GM12878 (cell line): Measurements from ENCODE around the gene SALL1. TPM values are rescaled to one million over a fixed set of nuclear protein-coding genes. Genes with fewer than 3 reads are reported as not detected.

ENCODE experiments used
- ATAC-seq: fragments of 200-7000 bp; cut with Tn5 transposase; 3 replicates; pipeline ENCODE4 v1.9.1; 2020; ENCODE audit warnings: mild to moderate bottlenecking, moderate library complexity
- BruUV-seq: library from RNA; stranded (reverse); fragments of 400-500 nt; replicated peaks from 2 replicates; lab custom pipeline; 2021; lab: Mats Ljungman, UMichigan
- CTCF ChIA-PET: fragments of 300-600 bp; sonication (Branson Sonifier 250); formaldehyde crosslinking; extraction: SDS; loops from one replicate; lab custom pipeline; 2021; ENCODE audit warnings: inconsistent platforms; lab: Yijun Ruan, JAX
- POLR2A ChIA-PET: fragments of 350-600 bp; formaldehyde crosslinking; extraction: SDS; loops from one replicate; lab custom pipeline; 2021; ENCODE audit warnings: inconsistent platforms; lab: Charles Lee
- RAD21 ChIA-PET: fragments of 300-600 bp; sonication (Branson Sonifier 250); formaldehyde crosslinking; loops from one replicate; lab custom pipeline; 2023; ENCODE audit warnings: antibody characterized with exemption; ENCODE audit not compliant: unreplicated experiment; lab: Charles Lee
- SMC1A ChIA-PET: fragments of 300-600 bp; sonication (Branson Sonifier 250); formaldehyde crosslinking; loops from one replicate; lab custom pipeline; 2023; ENCODE audit not compliant: unreplicated experiment, uncharacterized antibody; lab: Charles Lee
- DNase-seq: peaks from one replicate; pipeline ENCODE4 v3.0.0-alpha.2; 2011; ENCODE audit warnings: low read depth, low spot score
- FAIRE-seq: peaks from 3 replicates; lab custom pipeline; 2011; peaks lifted over from hg19 to GRCh38; lab: Jason Lieb, UNC
- H2AFZ ChIP-seq: 2 replicates; pipeline ENCODE4 v1.6.0; 2011; ENCODE audit warnings: low read depth, low read length, control low read depth; ENCODE audit not compliant: control insufficient read depth
- H3K27ac ChIP-seq: 2 replicates; pipeline ENCODE4 v1.5.1; 2011; ENCODE audit warnings: control low read depth; ENCODE audit not compliant: control insufficient read depth, insufficient read depth
- H3K27me3 ChIP-seq, 2 experiments: replicated peaks in 1 of 2; 2 replicates each; pipeline versions ENCODE4 v1.6.0 to v1.6.1; 2011; ENCODE audit warnings: low read length in 1 of 2; ENCODE audit not compliant: control insufficient read depth in 2 of 2, insufficient read depth in 2 of 2
- H3K36me3 ChIP-seq, 2 experiments: 2 replicates each; pipeline ENCODE4 v1.5.1; 2011; ENCODE audit warnings: low read length in 1 of 2; ENCODE audit not compliant: control insufficient read depth in 2 of 2, insufficient read depth in 2 of 2
- H3K4me1 ChIP-seq: 2 replicates; pipeline ENCODE4 v1.6.1; 2011; ENCODE audit warnings: mild to moderate bottlenecking, low read length, moderate library complexity, mixed read lengths; ENCODE audit not compliant: control insufficient read depth, insufficient read depth
- H3K4me2 ChIP-seq: 2 replicates; pipeline ENCODE4 v1.6.0; 2011; ENCODE audit warnings: control low read depth; ENCODE audit not compliant: control insufficient read depth, insufficient read depth
- H3K4me3 ChIP-seq: fragments of 200-600 bp; sonication (generic); 2 replicates; pipeline ENCODE4 v1.5.1; 2016
- H3K79me2 ChIP-seq: 2 replicates; pipeline ENCODE4 v1.6.0; 2011; ENCODE audit warnings: low read length; ENCODE audit not compliant: control insufficient read depth, insufficient read depth
- H3K9ac ChIP-seq: 2 replicates; pipeline ENCODE4 v1.8.0; 2011; ENCODE audit warnings: low read length, control low read depth, mixed read lengths; ENCODE audit not compliant: control insufficient read depth, insufficient read depth
- H3K9me3 ChIP-seq: replicated peaks from 3 replicates; pipeline ENCODE4 v1.5.1; 2011; ENCODE audit warnings: mild to moderate bottlenecking, low read length; ENCODE audit not compliant: control insufficient read depth, insufficient read depth
- H4K20me1 ChIP-seq: 2 replicates; pipeline ENCODE4 v1.6.0; 2011; ENCODE audit not compliant: control insufficient read depth, insufficient read depth
- EZH2 ChIP-seq: IDR thresholded peaks from 2 replicates; pipeline ENCODE4 v1.6.1; 2012; ENCODE audit warnings: low read depth, mild to moderate bottlenecking, control low read depth, inconsistent platforms, low read length, borderline replicate concordance; ENCODE audit not compliant: control insufficient read depth
- MYC ChIP-seq: IDR thresholded peaks from 2 replicates; pipeline ENCODE4 v1.6.1; 2011; ENCODE audit warnings: mild to moderate bottlenecking, low read length, moderate library complexity, inconsistent platforms; ENCODE audit not compliant: insufficient read depth, insufficient replicate concordance, insufficient read length, severe bottlenecking
- NR2C2 ChIP-seq: IDR thresholded peaks from 2 replicates; pipeline ENCODE4 v1.6.1; 2011; ENCODE audit warnings: borderline replicate concordance, low read depth; ENCODE audit not compliant: control insufficient read depth, insufficient read length
- RELA ChIP-seq: fragments of 450-650 bp; IDR thresholded peaks from 2 replicates; pipeline ENCODE4 v1.8.0; 2014; ENCODE audit warnings: borderline replicate concordance; ENCODE audit not compliant: partially characterized antibody
- REST ChIP-seq: IDR thresholded peaks from 2 replicates; pipeline ENCODE4 v1.6.1; 2012; ENCODE audit warnings: mild to moderate bottlenecking, low read depth, low read length
- TCF12 ChIP-seq: IDR thresholded peaks from 2 replicates; pipeline ENCODE4 v1.6.1; 2011; ENCODE audit warnings: low read depth, mild to moderate bottlenecking, low read length
- USF2 ChIP-seq: IDR thresholded peaks from 2 replicates; pipeline ENCODE4 v1.6.1; 2011; ENCODE audit warnings: low read depth, low read length, improper control_type of control experiment, borderline replicate concordance
- WRNIP1 ChIP-seq: IDR thresholded peaks from 2 replicates; pipeline ENCODE4 v1.6.1; 2011; ENCODE audit warnings: low read depth, low read length, improper control_type of control experiment, borderline replicate concordance
- ZBTB33 ChIP-seq: fragments of 450-650 bp; IDR thresholded peaks from 2 replicates; pipeline ENCODE4 v1.6.1; 2017; ENCODE audit warnings: mild to moderate bottlenecking
- WGBS: methylation state at CpG from one replicate; pipeline ENCODE4 v1.1.6; 2016; ENCODE audit warnings: low lambda C conversion rate; ENCODE audit not compliant: insufficient replicate concordance, insufficient coverage; ENCODE audit errors: missing lambda C conversion rate; 5-methylcytosine and 5-hydroxymethylcytosine counted together
- in situ Hi-C: fragments of 300-500 bp; cut with MboI; formaldehyde crosslinking; loops from 9 replicates; pipeline ENCODE4 v1.14.3; 2018; ENCODE audit warnings: mixed read lengths
- intact Hi-C: fragments of 100-400 bp; cut with micrococcal nuclease; formaldehyde crosslinking; loops from one replicate; pipeline ENCODE4 v1.14.2; 2022; ENCODE audit not compliant: unreplicated experiment
- polyA plus RNA-seq, 11 experiments: library from polyadenylated mRNA; depleted of rRNA in 4 of 11; unstranded in 6 of 11; stranded (reverse) in 5 of 11; fragments of >200 nt; fragmentation: Nextera tagmentation in 4 of 11; fragmentation: Illumina TruSeq in 1 of 11; extraction: Ambion mirVana in 4 of 11; extraction: Trizol in 1 of 11; gene quantifications; 1 replicate in 1 of 11; 2 replicates in 10 of 11; pipeline versions ENCODE4 v1.2.1 to v1.2.3, GENCODE V29; 2011 to 2016; ENCODE audit warnings: inconsistent platforms in 2 of 11, missing spikeins in 2 of 11, low read depth in 1 of 11
- total RNA-seq, 4 experiments: library from RNA; depleted of rRNA in 3 of 4; stranded (reverse); fragments of >200 nt in 3 of 4; fragmentation: Illumina TruSeq in 1 of 4; extraction: Trizol in 1 of 4; gene quantifications; 2 replicates each; pipeline versions ENCODE4 v1.2.1 to v1.2.3, GENCODE V29; 2013 to 2021

The SALL1 gene
- total and polyA plus RNA-seq, 10 of the 15 experiments (the other 5 are each of a cell fraction or from before 2014, with no cell fraction given) = 0.01 to 0.08 (median 0.03) TPM; not detected in 6

DNA sequence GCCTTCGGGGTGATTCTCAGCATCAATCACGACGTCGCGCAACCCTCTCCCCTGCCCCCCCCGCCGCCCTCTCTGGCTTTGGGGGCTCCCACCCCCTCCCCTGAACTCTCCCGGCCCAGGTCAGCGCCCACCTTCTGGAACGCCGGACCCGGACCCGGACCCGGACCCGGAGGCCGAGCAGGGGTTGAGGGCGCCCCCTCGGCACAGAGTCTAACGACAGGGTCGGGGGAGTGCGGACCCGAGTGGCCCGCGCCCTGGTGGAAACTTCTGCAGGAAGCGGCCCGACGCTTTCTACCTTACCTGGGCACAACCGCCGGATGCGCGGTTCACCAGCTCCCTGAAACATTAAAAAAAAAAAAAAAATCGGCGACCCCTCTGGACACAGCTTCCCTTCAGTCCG, 16.2 kb downstream of the SALL1 start:
- H4K20me1 ChIP-seq = no peaks in the 10 kb centered on the region
- no peaks in the 10 kb centered on the region for H3K79me2 ChIP-seq
- no peak overlapping the region for H3K4me2 ChIP-seq
- no peaks in the 10 kb centered on the region for H3K36me3 ChIP-seq
- H3K27ac ChIP-seq = no peak overlapping the region
- no peak overlapping the region for H3K9ac ChIP-seq
- no TSS peak for BruUV-seq
- ChIA-PET SMC1A (no interaction called here), CTCF (no interaction called here), RAD21 (no interaction called here), POLR2A (no interaction called here)
- H2AFZ ChIP-seq = no peak overlapping the region
- WGBS = 94% methylated on average over 3 of the region's 34 CpGs
- no peak for TF ChIP-seq MYC
- no peak for TF ChIP-seq WRNIP1
- no peak for TF ChIP-seq EZH2
- TF ChIP-seq REST = no peak
- no peak for TF ChIP-seq TCF12
- TF ChIP-seq USF2 = no peak
- TF ChIP-seq ZBTB33 = no peak
- TF ChIP-seq NR2C2 = no peak
- TF ChIP-seq RELA = no peak
- FAIRE-seq (no peak), ATAC-seq (no peak), DNase-seq (no peak)
- H3K9me3 ChIP-seq = no peaks in the 10 kb centered on the region
- H3K4me3 ChIP-seq = no peak overlapping the region
- H3K4me1 ChIP-seq = no peaks in the 10 kb centered on the region
- H3K27me3 ChIP-seq = peaks cover 1 to 2% of the 10 kb centered on the region in 2 experiments; a peak in 1 of 4 replicates
- in situ Hi-C loops = no loop called here
- intact Hi-C loops = no loop called here
